Osteocyte (in vitro differentiated cells): ENCODE results near the gene WDR70. TPM values are rescaled to one million over a fixed set of nuclear protein-coding genes. Genes with fewer than 3 reads are reported as not detected.

ENCODE experiments used
- DNase-seq: peaks from one replicate; pipeline ENCODE4 v3.0.0; 2021; ENCODE audit warnings: mixed read lengths; ENCODE audit not compliant: unreplicated experiment; ENCODE audit errors: extremely low spot score
- H3K27ac Mint-ChIP-seq: one replicate; pipeline ENCODE4 v1.8.0; 2021; ENCODE audit warnings: mild to moderate bottlenecking, mixed read lengths; ENCODE audit not compliant: unreplicated experiment
- H3K27me3 Mint-ChIP-seq: one replicate; pipeline ENCODE4 v1.8.0; 2021; ENCODE audit warnings: mixed read lengths; ENCODE audit not compliant: unreplicated experiment
- H3K36me3 Mint-ChIP-seq: one replicate; pipeline ENCODE4 v1.8.0; 2021; ENCODE audit warnings: mixed read lengths; ENCODE audit not compliant: unreplicated experiment
- H3K4me1 Mint-ChIP-seq: one replicate; pipeline ENCODE4 v1.8.0; 2021; ENCODE audit warnings: mixed read lengths; ENCODE audit not compliant: unreplicated experiment
- H3K4me3 Mint-ChIP-seq: one replicate; pipeline ENCODE4 v1.8.0; 2021; ENCODE audit warnings: mild to moderate bottlenecking, moderate library complexity, mixed read lengths; ENCODE audit not compliant: unreplicated experiment
- H3K9me3 Mint-ChIP-seq: one replicate; pipeline ENCODE4 v1.8.0; 2021; ENCODE audit warnings: mixed read lengths; ENCODE audit not compliant: unreplicated experiment
- total RNA-seq: library from RNA; stranded (reverse); gene quantifications from 2 replicates; pipeline ENCODE4 v1.2.1, GENCODE V29; 2021
- TF ChIP-seq, protein P1 (sequence below): fragments of 200-600 bp; sonication (generic); IDR thresholded peaks from 2 replicates; pipeline ENCODE4 v1.5.0; 2021; ENCODE audit warnings: antibody characterized with exemption, mild to moderate bottlenecking, moderate library complexity

Gene WDR70
- total RNA-seq, 1 donor from 2014 or later = 35.4 TPM

DNA sequence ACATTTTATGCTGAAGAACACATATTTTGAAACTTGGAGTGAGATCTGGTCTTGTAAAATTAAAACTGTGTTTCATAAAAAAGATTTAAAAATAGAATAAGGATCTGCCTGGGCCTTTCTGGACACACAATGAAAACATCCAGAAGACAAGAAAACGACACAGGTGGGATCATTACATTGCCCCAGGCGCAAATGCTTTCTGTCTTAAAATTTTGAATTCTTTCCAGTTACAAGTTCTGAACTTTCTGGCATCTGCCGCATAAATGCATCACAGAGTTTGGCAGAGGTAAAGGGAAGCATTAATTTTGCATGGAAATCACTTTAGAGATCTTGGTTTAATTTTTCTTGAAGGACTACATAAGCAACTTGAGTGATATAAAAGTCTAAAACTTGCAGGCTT, 219.6 kb downstream of the WDR70 start:
- Mint-ChIP-seq H3K4me3 (no peak overlapping the region), H3K36me3 (peaks cover 9% of the 10 kb centered on the region), H3K4me1 (no peaks in the 10 kb centered on the region), H3K9me3 (peaks cover 9% of the 10 kb centered on the region), H3K27me3 (no peaks in the 10 kb centered on the region), H3K27ac (no peak overlapping the region)
- no peak for DNase-seq
- TF ChIP-seq, protein P1, sequence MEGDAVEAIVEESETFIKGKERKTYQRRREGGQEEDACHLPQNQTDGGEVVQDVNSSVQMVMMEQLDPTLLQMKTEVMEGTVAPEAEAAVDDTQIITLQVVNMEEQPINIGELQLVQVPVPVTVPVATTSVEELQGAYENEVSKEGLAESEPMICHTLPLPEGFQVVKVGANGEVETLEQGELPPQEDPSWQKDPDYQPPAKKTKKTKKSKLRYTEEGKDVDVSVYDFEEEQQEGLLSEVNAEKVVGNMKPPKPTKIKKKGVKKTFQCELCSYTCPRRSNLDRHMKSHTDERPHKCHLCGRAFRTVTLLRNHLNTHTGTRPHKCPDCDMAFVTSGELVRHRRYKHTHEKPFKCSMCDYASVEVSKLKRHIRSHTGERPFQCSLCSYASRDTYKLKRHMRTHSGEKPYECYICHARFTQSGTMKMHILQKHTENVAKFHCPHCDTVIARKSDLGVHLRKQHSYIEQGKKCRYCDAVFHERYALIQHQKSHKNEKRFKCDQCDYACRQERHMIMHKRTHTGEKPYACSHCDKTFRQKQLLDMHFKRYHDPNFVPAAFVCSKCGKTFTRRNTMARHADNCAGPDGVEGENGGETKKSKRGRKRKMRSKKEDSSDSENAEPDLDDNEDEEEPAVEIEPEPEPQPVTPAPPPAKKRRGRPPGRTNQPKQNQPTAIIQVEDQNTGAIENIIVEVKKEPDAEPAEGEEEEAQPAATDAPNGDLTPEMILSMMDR = no peak

DNA sequence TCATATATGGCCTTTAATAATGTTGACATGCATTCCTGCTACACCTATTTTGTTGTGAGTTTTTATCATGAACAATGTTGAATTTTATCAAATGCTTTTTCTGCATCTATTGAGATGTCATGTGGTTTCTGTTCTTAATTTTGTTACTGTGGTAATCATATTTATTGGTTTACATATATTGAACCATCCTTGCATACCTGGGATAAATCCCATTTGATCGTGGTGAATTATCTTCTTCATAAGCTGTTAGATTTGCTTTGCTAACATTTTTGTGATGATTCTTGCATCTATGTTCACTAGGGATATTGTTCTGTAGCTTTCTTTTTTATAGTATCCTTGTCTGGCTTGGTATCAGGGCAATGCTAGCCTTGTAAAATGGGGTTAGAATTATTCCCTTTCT, 222.0 kb downstream of the WDR70 start:
- TF ChIP-seq, protein P1 = no peak
- no peak overlapping the region for H3K4me3 Mint-ChIP-seq
- H3K27me3 Mint-ChIP-seq = no peaks in the 10 kb centered on the region
- no peaks in the 10 kb centered on the region for H3K4me1 Mint-ChIP-seq
- peaks cover 9% of the 10 kb centered on the region for H3K36me3 Mint-ChIP-seq
- no peak overlapping the region for H3K27ac Mint-ChIP-seq
- no peak for DNase-seq
- peaks cover 9% of the 10 kb centered on the region for H3K9me3 Mint-ChIP-seq

DNA sequence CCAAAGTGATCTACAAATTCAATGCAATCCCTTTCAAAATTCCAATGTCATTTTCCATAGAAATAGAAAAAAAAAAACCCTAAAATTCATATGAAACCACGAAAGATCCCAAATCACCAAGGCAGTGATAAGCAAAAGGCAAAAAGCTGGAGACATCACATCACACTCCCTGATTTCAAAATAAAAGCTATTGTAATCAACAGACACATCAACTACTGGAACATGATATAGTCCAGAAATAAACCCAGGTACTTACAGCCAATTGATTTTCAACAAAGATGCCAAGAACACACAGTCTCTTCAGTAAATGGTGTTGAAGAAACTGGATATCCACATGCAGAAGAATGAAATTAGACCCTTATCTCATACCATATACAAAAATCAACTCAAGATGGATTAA, 224.0 kb downstream of the WDR70 start:
- Mint-ChIP-seq H3K36me3 (peaks cover 9% of the 10 kb centered on the region), H3K4me1 (no peaks in the 10 kb centered on the region), H3K27me3 (no peaks in the 10 kb centered on the region), H3K9me3 (peaks cover 9% of the 10 kb centered on the region), H3K27ac (no peak overlapping the region), H3K4me3 (no peak overlapping the region)
- TF ChIP-seq, protein P1 = no peak
- DNase-seq = no peak

DNA sequence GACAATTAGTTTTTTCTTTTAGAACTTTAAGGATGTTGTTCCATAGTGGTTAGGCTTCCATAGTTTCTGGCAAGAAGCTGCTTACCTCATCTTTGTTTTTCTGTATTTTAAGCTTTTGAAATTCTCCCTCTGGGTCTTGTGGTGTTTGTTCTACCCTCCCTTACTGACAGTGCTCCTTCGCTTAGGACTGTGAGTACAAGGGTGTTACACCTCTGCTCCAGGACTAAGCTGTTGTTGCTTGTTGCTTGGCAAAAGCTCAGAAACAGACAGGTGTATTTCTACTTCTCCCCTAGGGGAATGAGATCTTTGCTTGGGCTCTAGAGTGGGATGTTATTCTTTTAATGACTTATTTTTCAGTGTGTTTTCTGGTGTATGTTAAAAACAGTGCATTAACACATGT, 225.2 kb downstream of the WDR70 start:
- no peak overlapping the region for H3K27ac Mint-ChIP-seq
- no peaks in the 10 kb centered on the region for H3K27me3 Mint-ChIP-seq

DNA sequence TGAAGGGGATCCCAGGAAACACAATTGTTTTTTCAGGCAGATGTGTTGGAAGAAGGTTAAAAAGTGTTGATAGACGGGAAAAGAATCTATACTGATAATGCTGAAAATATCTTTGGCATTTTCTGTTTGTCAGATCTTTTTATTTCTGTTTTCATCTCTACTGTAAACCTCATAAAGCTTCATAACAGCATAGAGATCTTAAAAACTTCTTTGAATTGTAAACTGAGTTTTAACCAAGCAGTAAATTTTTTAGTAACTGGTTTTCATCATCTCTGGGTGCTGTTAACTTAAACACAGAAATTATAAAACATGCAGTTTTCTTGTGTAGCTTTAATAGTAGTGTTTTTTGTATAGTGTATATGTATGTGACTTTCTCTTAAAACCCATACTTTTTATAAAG, 227.0 kb downstream of the WDR70 start:
- H3K9me3 Mint-ChIP-seq = peaks cover 6% of the 10 kb centered on the region
- TF ChIP-seq, protein P1 = no peak
- H3K36me3 Mint-ChIP-seq = peaks cover 8% of the 10 kb centered on the region
- H3K27me3 Mint-ChIP-seq = no peaks in the 10 kb centered on the region
- H3K27ac Mint-ChIP-seq = no peak overlapping the region
- no peak overlapping the region for H3K4me3 Mint-ChIP-seq
- DNase-seq = no peak
- no peaks in the 10 kb centered on the region for H3K4me1 Mint-ChIP-seq

More for the DNA sequence above, 225.2 kb downstream of the WDR70 start:
- Mint-ChIP-seq H3K36me3 (peaks cover 12% of the 10 kb centered on the region), H3K4me1 (no peaks in the 10 kb centered on the region), H3K9me3 (peaks cover 9% of the 10 kb centered on the region), H3K4me3 (no peak overlapping the region)
- TF ChIP-seq, protein P1 = no peak
- no peak for DNase-seq
